H9 (cell line): ENCODE measurements around the gene CCDC154. TPM values are rescaled to one million over a fixed set of nuclear protein-coding genes. Genes with fewer than 3 reads are reported as not detected.
A peak's percentile ranks its signal among the peaks of the same experiment; 100 is the strongest.

Source experiments
- DNase-seq: peaks from one replicate; pipeline ENCODE4 v3.0.0-alpha.2; 2017
- H2AFZ ChIP-seq: one replicate; pipeline ENCODE4 v1.6.1; 2013; ENCODE audit warnings: mild to moderate bottlenecking, low read length, control low read depth, moderate library complexity
- H2AK5ac ChIP-seq: 2 replicates; pipeline ENCODE4 v1.6.1; 2013; ENCODE audit warnings: low read length, control low read depth, mixed read lengths; ENCODE audit not compliant: insufficient read length
- H2BK120ac ChIP-seq: one replicate; pipeline ENCODE4 v1.6.1; 2013; ENCODE audit warnings: low read depth, mild to moderate bottlenecking, low read length, control low read depth, inconsistent platforms; ENCODE audit not compliant: poor library complexity, severe bottlenecking
- H2BK12ac ChIP-seq: 2 replicates; pipeline ENCODE4 v1.6.1; 2013; ENCODE audit warnings: low read length, control low read depth, mixed read lengths, low read depth; ENCODE audit not compliant: insufficient read length
- H2BK15ac ChIP-seq: 2 replicates; pipeline ENCODE4 v1.6.1; 2013; ENCODE audit warnings: low read depth, low read length, control low read depth
- H2BK20ac ChIP-seq: one replicate; pipeline ENCODE4 v1.6.1; 2013; ENCODE audit warnings: low read depth, mild to moderate bottlenecking, low read length, control low read depth, inconsistent platforms; ENCODE audit not compliant: poor library complexity, severe bottlenecking
- H2BK5ac ChIP-seq: 2 replicates; pipeline ENCODE4 v1.6.1; 2013; ENCODE audit warnings: low read length, control low read depth, mixed read lengths; ENCODE audit not compliant: insufficient read length
- H3K14ac ChIP-seq: 2 replicates; pipeline ENCODE4 v1.6.1; 2013; ENCODE audit warnings: low read length, control low read depth; ENCODE audit not compliant: insufficient read depth
- H3K18ac ChIP-seq: 2 replicates; pipeline ENCODE4 v1.6.1; 2013; ENCODE audit warnings: low read depth, mild to moderate bottlenecking, mixed read lengths, low read length, control low read depth; ENCODE audit not compliant: insufficient read length
- H3K23ac ChIP-seq: 2 replicates; pipeline ENCODE4 v1.6.1; 2013; ENCODE audit warnings: low read length, control low read depth, mixed read lengths, low read depth; ENCODE audit not compliant: insufficient read length
- H3K23me2 ChIP-seq: 2 replicates; pipeline ENCODE4 v1.6.1; 2013; ENCODE audit warnings: low read depth, mild to moderate bottlenecking, mixed read lengths, low read length, control low read depth; ENCODE audit not compliant: insufficient read length, poor library complexity, severe bottlenecking
- H3K27ac ChIP-seq: 2 replicates; pipeline ENCODE4 v1.5.1; 2013; ENCODE audit warnings: low read length, control low read depth, mixed read lengths, low read depth; ENCODE audit not compliant: insufficient read length
- H3K27me3 ChIP-seq: 2 replicates; pipeline ENCODE4 v1.6.1; 2013; ENCODE audit warnings: low read length, control low read depth, inconsistent platforms; ENCODE audit not compliant: insufficient read depth
- H3K4ac ChIP-seq: 2 replicates; pipeline ENCODE4 v1.6.1; 2013; ENCODE audit warnings: low read depth, mild to moderate bottlenecking, control low read depth, inconsistent platforms, low read length, moderate library complexity
- H3K4me1 ChIP-seq: 2 replicates; pipeline ENCODE4 v1.6.1; 2013; ENCODE audit warnings: low read length, control low read depth, inconsistent platforms; ENCODE audit not compliant: insufficient read depth
- H3K4me2 ChIP-seq: 2 replicates; pipeline ENCODE4 v1.6.1; 2013; ENCODE audit warnings: low read length, control low read depth, mixed read lengths; ENCODE audit not compliant: insufficient read length, insufficient read depth
- H3K56ac ChIP-seq: 2 replicates; pipeline ENCODE4 v1.6.1; 2013; ENCODE audit warnings: low read depth, mild to moderate bottlenecking, mixed read lengths, low read length, control low read depth; ENCODE audit not compliant: insufficient read length
- H3K79me1 ChIP-seq: 2 replicates; pipeline ENCODE4 v1.6.1; 2013; ENCODE audit warnings: low read depth, mild to moderate bottlenecking, moderate library complexity, low read length, control low read depth, inconsistent platforms; ENCODE audit not compliant: insufficient read depth, poor library complexity, severe bottlenecking
- H3K79me2 ChIP-seq: 2 replicates; pipeline ENCODE4 v1.6.1; 2013; ENCODE audit warnings: low read length, control low read depth, inconsistent platforms; ENCODE audit not compliant: insufficient read depth
- H3K9ac ChIP-seq: 2 replicates; pipeline ENCODE4 v1.6.1; 2013; ENCODE audit warnings: low read length, control low read depth, mixed read lengths; ENCODE audit not compliant: insufficient read length; ENCODE audit errors: extremely low read depth
- H3K9me3 ChIP-seq: one replicate; pipeline ENCODE4 v1.6.1; 2013; ENCODE audit warnings: low read depth, low read length, inconsistent platforms; ENCODE audit not compliant: control insufficient read depth
- H3T11ph ChIP-seq: one replicate; pipeline ENCODE4 v1.6.1; 2013; ENCODE audit warnings: mild to moderate bottlenecking, low read length, control low read depth, inconsistent platforms
- H4K20me1 ChIP-seq: one replicate; pipeline ENCODE4 v1.6.1; 2013; ENCODE audit not compliant: control insufficient read depth, insufficient read length, insufficient read depth
- H4K5ac ChIP-seq: 2 replicates; pipeline ENCODE4 v1.6.1; 2013; ENCODE audit warnings: low read depth, mild to moderate bottlenecking, mixed read lengths, low read length, control low read depth; ENCODE audit not compliant: insufficient read length
- H4K8ac ChIP-seq: replicated peaks from 2 replicates; pipeline ENCODE4 v1.6.1; 2013; ENCODE audit warnings: low read length, control low read depth, mixed read lengths, low read depth; ENCODE audit not compliant: insufficient read length
- H4K91ac ChIP-seq: 2 replicates; pipeline ENCODE4 v1.6.1; 2013; ENCODE audit warnings: low read depth, mild to moderate bottlenecking, moderate library complexity, mixed read lengths, low read length, control low read depth; ENCODE audit not compliant: insufficient read length
- H3K27ac Mint-ChIP-seq, 3 experiments: 2 replicates in 2 of 3; 3 replicates in 1 of 3; pipeline ENCODE4 v1.8.0; 2020 to 2021; ENCODE audit warnings: mixed read lengths in 3 of 3, mild to moderate bottlenecking in 1 of 3, moderate library complexity in 1 of 3
- H3K27me3 Mint-ChIP-seq: 2 replicates; pipeline ENCODE4 v1.8.0; 2021; ENCODE audit warnings: low read depth, mild to moderate bottlenecking, moderate library complexity, mixed read lengths
- H3K36me3 Mint-ChIP-seq, 3 experiments: 2 replicates in 2 of 3; 3 replicates in 1 of 3; pipeline ENCODE4 v1.8.0; 2020 to 2021; ENCODE audit warnings: low read depth in 3 of 3, mixed read lengths in 3 of 3; ENCODE audit not compliant: insufficient read depth in 1 of 3
- H3K4me1 Mint-ChIP-seq, 2 experiments: 2 replicates each; pipeline ENCODE4 v1.8.0; 2020; ENCODE audit warnings: mixed read lengths in 2 of 2
- H3K4me3 Mint-ChIP-seq, 2 experiments: 2 replicates in 1 of 2; 3 replicates in 1 of 2; pipeline ENCODE4 v1.8.0; 2020 to 2021; ENCODE audit warnings: mild to moderate bottlenecking in 2 of 2, mixed read lengths in 2 of 2, moderate library complexity in 1 of 2
- H3K9me3 Mint-ChIP-seq, 2 experiments: 2 replicates in 1 of 2; 3 replicates in 1 of 2; pipeline ENCODE4 v1.8.0; 2020; ENCODE audit warnings: mild to moderate bottlenecking in 2 of 2, mixed read lengths in 2 of 2, moderate library complexity in 1 of 2
- WGBS: extraction: QIAGEN DNeasy Blood & Tissue Kit; methylation state at CpG from one replicate; pipeline ENCODE4 v1.1.7; 2013; ENCODE audit warnings: missing lambda C conversion rate, low lambda C conversion rate, mixed read lengths; ENCODE audit not compliant: insufficient read length; ENCODE audit errors: extremely low coverage; 5-methylcytosine and 5-hydroxymethylcytosine counted together
- total RNA-seq: library from RNA; stranded (reverse); gene quantifications from 2 replicates; pipeline ENCODE4 v1.2.1, GENCODE V29; 2021
- TF ChIP-seq, protein P1 (sequence below): fragments of 200-600 bp; sonication (generic); conservative IDR thresholded peaks from 3 replicates; pipeline ENCODE4 v1.8.0; 2021; ENCODE audit warnings: antibody characterized with exemption, mild to moderate bottlenecking

Gene CCDC154
- total RNA-seq, 1 experiment from 2014 or later = 1.3 TPM

DNA sequence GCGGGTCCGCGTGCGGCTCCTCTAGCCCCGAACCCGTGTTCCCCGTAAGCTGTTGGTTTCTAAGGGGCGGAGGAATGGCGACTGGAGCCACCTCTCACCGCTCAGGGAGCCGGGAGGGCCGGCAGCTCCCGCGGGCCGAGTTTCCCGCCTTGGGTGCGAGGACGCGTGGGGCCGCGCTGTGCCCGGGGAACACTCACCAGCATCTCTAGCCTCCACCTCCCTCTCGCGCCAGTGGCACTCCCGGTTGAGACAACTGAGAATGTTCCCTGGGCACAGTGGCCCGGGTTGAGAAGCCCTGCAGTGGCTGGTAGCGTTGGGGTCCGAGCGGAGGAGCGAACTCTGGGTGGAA is 49.4 kb upstream of the CCDC154 start:
- Histone ChIP-seq H2AFZ (no peak overlapping the region), H3K27ac (no peak overlapping the region)

More for the DNA sequence above, 49.4 kb upstream of the CCDC154 start:
- H3K27me3 ChIP-seq = no peaks in the 10 kb centered on the region
- H2BK5ac ChIP-seq = no peak overlapping the region
- peak overlapping the region; percentile 63 for H3K4me2 ChIP-seq
- TF ChIP-seq, protein P1, sequence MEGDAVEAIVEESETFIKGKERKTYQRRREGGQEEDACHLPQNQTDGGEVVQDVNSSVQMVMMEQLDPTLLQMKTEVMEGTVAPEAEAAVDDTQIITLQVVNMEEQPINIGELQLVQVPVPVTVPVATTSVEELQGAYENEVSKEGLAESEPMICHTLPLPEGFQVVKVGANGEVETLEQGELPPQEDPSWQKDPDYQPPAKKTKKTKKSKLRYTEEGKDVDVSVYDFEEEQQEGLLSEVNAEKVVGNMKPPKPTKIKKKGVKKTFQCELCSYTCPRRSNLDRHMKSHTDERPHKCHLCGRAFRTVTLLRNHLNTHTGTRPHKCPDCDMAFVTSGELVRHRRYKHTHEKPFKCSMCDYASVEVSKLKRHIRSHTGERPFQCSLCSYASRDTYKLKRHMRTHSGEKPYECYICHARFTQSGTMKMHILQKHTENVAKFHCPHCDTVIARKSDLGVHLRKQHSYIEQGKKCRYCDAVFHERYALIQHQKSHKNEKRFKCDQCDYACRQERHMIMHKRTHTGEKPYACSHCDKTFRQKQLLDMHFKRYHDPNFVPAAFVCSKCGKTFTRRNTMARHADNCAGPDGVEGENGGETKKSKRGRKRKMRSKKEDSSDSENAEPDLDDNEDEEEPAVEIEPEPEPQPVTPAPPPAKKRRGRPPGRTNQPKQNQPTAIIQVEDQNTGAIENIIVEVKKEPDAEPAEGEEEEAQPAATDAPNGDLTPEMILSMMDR = no peak
- no peaks in the 10 kb centered on the region for H3K9me3 ChIP-seq
- H2AK5ac ChIP-seq = no peak overlapping the region
- DNase-seq = no peak
- Mint-ChIP-seq H3K27me3 (no peaks in the 10 kb centered on the region; the same call in none of the 2 replicates), H3K27ac (peak overlapping the region in 2 of 3 experiments; percentile 81 to 94; a peak in 3 of 7 replicates), H3K4me1 (peaks cover 4 to 12% of the 10 kb centered on the region in 2 experiments), H3K4me3 (peak overlapping the region; percentile 87 to 94), H3K9me3 (no peaks in the 10 kb centered on the region), H3K36me3 (peaks cover 7 to 35% (median 34%) of the 10 kb centered on the region in 3 experiments; a peak in 6 of 7 replicates)
- no CpG with 5 or more reads among the region's 30 CpGs for WGBS
- no peak overlapping the region for H3K23ac ChIP-seq
- peak overlapping the region; percentile 16 for H3K14ac ChIP-seq
- no peak overlapping the region for H3T11ph ChIP-seq
- H4K91ac ChIP-seq = no peak overlapping the region
- H4K20me1 ChIP-seq = no peaks in the 10 kb centered on the region
- H2BK120ac ChIP-seq = no peak overlapping the region
- no peaks in the 10 kb centered on the region; the same call in 1 of the 2 replicates for H3K4me1 ChIP-seq
- no peak overlapping the region for H2BK20ac ChIP-seq
- H3K79me1 ChIP-seq = no peaks in the 10 kb centered on the region
- no peaks in the 10 kb centered on the region; the same call in 1 of the 2 replicates for H3K79me2 ChIP-seq
- no peak overlapping the region for H4K8ac ChIP-seq
- H3K56ac ChIP-seq = no peak overlapping the region
- no peak overlapping the region for H2BK15ac ChIP-seq
- H3K4ac ChIP-seq = no peak overlapping the region
- H2BK12ac ChIP-seq = no peak overlapping the region
- H3K23me2 ChIP-seq = peaks cover 3% of the 10 kb centered on the region
- no peak overlapping the region for H3K18ac ChIP-seq
- H4K5ac ChIP-seq = no peak overlapping the region
- H3K9ac ChIP-seq = peak overlapping the region; percentile 74
